Measurements from ENCODE around the gene COPG1.

DNA sequence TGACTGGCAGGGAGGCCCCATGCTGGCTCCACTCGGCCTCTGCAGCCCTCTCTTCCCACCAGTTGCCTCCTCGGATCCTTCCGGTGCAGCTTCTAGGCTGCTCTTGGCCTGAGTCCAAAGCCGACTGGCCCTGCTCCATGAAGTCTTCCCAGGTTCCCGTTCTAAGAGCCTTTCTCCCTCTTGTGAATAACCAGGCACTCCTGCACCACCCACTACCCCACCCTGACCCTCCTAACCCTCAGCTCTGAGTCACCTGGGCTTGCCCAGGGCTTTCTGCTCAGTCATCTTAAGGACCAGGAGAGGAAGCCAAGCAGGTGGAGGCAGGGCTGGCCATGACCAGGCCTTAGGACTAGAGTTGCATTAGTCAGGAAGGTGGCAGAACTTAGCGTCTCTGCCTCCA lies 37.6 kb upstream of the COPG1 start:
- TF ChIP-seq POLR2A (IDR thresholded peaks at IDR 0.05; ENCODE audit: low read length) (no peak), GATA1 (IDR thresholded peaks at IDR 0.05; ENCODE audit: low read depth, low read length) (no peak)

Data from erythroblast (primary cell).